GM03348 (cell line): Measurements from ENCODE around the gene SHTN1.

Experiments used
- DNase-seq: peaks from one replicate; pipeline ENCODE4 v3.0.0; 2012; ENCODE audit warnings: low spot score

The SHTN1 gene, protein sequence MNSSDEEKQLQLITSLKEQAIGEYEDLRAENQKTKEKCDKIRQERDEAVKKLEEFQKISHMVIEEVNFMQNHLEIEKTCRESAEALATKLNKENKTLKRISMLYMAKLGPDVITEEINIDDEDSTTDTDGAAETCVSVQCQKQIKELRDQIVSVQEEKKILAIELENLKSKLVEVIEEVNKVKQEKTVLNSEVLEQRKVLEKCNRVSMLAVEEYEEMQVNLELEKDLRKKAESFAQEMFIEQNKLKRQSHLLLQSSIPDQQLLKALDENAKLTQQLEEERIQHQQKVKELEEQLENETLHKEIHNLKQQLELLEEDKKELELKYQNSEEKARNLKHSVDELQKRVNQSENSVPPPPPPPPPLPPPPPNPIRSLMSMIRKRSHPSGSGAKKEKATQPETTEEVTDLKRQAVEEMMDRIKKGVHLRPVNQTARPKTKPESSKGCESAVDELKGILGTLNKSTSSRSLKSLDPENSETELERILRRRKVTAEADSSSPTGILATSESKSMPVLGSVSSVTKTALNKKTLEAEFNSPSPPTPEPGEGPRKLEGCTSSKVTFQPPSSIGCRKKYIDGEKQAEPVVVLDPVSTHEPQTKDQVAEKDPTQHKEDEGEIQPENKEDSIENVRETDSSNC

DNA sequence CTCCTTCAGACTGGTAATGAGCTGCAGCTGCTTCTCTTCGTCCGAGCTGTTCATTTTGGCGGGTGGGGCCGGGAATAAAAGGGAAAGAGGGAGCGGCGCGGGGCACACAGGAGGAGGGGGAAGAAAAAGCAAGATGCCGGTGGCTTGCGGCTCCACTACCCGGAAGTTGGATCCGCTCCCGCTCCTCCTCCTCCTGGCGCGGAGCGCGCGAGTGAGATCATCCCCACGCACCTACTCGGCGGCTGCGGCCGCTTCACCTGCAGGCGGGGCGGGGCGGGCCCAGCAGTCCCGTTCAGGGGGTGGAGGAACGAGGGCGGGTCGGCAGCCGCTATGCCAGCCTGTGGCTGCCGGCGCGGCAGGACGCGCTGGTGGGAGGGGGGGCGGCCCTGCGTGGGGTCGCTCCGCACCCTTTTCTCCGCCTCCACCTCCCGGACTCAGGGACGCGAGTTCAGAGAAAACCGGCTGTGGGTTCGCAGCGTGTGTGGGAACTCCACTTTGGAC is at the start of gene SHTN1:
SHTN1 (minus strand) TSS at position 162 of the 501 bp plus-strand sequence; CDS start at position 54, 108 bp downstream.
- peak; percentile 77 for DNase-seq

DNA sequence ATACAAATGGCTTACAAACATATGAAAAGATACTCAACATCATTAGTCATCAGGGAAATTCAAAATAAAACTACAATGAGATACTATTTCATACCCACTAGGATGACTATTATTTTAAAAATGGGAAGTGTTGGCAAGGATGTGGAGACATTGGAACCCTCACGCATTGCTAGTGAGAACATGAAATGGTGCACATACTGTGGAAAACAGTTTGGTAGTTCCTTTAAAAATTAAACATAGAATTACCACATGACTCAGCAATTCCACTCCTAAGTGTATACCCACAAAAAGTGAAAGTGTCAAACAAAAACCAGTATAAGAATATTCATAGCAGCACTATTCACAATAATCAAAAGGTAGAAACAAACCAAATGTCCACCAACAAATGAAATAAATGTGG is 48.5 kb upstream of the SHTN1 start:
- DNase-seq, result no peak

DNA sequence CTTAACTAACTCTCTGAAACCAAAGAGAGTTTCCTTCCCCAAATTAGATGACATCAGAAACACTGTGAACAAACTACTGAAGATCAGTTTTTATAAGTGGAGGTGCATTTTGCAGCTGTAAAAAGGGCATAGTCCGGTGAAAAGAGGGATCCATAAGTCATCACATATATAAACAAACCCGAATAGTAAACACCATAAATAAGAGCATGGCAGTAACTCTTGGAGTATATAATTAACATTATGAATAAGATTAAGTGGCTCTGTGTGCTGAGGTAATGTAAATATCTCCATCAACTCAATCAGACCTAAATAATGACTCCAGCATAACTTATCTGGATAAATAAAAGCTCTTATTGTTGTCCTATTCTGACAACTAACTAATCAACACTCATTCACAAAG is 43.0 kb upstream of the SHTN1 start:
- no peak for DNase-seq

DNA sequence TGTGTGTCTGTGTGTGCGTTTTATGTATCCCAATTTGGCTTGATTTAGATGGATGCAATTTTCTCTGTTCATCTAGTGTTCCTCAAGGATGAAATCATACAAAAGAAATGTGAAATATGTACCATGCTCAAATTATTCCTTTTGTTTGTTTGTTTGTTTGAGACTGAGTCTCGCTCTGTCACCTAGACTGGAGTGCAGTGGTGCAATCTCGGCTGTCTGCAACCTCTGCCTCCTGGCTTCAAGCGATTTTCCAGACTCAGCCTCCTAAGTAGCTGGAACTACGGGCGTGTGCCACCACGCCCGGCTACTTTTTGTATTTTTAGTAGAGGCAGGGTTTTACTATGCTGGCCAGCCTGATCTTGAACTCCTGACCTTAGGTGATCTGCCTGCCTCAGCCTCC is 11.3 kb upstream of the SHTN1 start:
- no peak for DNase-seq

DNA sequence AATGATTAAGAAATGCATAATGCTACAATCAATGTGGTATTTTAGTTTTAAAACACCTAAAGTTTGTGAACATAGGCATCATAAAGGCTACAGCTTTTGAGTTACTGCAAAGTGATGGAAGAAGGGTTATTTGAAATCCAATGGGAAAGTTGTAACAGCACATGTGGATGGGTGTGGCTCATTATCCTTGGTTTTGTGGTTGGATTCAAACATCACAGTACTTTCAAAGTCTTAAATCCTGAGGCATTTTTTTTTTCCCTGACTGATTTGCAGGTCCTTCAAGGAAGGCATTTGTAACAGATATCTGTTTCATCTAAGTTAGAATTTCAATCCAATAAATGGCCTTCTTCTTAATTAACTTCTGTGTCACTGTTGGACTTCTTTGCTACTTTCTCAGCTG is 9.8 kb upstream of the SHTN1 start:
- DNase-seq, result no peak

DNA sequence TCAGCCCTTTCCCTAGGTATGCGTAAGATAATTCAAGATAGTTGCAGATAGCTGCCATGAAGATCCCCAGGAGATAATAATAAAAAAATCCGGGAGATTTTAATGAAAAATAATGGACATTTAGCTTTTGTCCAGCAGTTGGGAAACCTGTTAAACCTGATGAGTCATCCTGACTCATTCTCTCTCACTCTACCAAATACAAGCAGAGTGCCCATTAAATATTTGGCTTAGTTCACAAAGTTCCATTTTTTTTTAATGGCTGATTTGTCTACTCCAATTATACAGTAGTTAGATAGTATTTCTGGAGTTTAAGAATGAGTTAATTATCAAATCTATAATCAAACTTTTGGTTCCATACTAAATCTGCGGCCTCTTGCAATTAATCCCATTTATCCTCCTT is 2.1 kb upstream of the SHTN1 start:
- DNase-seq, result peak; percentile 68

DNA sequence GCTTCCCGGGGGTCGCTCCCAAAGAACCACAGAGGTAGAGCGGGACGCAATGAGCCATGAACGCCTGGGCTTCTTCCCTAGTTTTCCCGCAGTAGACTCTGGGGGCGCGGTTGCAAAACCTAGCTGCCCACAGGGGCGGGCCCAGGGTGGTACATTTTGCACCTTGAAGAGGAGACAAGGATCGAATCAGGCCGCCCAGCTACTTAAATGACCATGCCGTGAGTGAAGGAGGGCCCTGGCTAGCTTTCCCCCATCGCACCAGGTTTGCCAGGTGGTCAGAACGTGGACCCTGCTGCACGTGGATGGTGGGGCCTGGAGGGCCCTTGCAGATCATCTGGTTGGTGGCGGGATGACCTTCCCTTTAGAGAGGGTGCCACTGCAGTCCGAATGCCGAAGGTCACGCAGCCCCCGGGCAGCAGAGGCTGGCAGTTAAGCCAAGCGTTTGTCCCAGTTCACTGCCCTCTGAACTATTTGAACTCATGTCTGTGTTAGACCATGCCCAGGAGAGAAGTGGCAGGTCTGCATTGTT is 604 bp upstream of the SHTN1 start:
- DNase-seq, result no peak

DNA sequence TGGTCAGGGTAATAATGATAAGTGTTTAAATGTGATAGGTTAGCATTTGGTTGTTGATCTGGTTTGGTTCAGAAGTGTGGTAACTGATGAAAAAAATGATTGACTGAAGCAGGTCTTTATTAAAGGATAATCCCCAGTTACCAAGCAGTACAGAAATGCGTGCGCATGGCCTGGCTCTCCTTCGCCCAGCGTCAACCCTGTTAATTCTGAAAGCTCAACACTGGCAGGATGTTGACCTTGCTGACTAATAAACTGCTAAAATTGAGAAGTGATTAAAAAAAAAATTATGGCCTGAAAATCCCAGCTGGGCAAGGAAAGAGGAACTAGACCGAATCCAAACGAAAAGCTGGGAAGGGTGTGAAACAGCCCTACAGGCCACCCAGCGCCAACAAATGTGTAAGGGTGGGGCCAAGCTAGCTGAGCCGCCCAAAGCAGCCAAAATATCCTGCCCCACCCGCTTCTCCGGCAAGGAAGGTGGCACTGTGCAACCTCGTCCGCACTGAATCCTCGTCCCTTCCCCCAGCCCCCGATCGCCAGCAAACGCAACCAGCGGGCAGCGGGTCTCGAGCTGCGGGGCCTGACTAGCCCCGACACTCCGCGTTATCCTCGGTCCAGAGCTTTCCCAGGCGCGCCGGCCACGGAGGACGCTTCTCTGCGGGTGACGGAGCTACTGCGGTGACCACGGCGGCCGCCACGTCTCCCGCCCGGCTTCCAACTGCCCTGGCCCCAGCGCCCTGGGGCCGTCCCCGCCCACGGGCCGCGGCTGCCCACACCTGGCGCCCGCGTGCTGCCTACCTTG is 561 bp downstream of the SHTN1 start:
- peak; percentile 79 for DNase-seq

DNA sequence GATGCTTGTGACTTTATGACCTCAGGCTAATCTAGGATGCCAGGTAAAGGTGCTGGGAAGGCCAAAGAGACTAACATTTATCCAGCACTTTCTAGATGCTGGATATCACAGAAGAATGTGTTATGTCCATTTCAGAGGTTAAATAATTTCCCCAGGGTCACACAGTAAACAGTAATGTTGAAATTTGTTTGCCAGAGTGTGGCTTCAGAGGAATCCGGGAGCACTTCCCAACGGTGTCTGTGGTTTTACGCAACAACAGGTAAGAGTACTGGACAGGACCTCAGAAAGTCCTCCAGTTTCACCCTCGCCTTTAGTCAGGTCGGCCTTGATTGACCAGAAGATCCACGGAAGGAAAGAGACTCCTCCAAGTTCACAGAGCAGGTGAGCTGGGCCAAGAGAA is 1.7 kb downstream of the SHTN1 start:
- no peak for DNase-seq

DNA sequence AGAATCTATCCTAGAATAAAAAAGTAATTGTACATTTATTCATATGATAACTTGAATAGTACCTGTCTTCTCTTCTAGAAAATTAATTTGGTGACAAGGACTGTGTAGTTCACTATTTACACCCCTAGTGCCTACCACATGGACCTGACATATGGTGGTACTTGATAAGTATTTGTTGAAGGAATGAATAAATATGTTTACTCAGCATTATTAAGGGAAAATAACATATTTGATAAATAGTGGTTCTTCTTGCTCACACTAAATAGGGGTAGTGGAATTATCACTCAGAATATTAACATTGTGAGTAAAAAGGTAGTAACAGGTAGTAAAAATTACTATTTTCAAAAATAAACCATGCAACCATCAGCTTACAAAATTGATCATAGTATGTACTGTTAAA is 2.8 kb downstream of the SHTN1 start:
- DNase-seq, result no peak

DNA sequence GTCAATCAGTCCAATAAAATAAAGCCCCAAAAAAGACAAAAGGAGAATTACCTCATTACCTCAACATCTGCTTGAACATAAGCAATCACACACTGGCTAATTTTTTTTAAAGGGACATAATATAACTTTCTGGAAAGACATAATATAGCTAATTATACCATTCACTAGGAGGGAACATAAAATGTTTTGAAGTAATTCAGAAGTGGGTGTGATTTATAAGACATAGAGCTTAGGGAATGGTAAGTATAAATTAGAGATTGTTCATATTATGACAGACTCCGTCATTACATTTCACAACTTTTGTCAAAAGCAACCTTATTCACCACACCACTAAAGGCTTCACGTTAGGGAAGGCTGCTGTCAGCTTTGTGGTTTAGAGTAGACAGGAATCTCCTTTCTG is 3.8 kb downstream of the SHTN1 start:
- DNase-seq, result no peak

DNA sequence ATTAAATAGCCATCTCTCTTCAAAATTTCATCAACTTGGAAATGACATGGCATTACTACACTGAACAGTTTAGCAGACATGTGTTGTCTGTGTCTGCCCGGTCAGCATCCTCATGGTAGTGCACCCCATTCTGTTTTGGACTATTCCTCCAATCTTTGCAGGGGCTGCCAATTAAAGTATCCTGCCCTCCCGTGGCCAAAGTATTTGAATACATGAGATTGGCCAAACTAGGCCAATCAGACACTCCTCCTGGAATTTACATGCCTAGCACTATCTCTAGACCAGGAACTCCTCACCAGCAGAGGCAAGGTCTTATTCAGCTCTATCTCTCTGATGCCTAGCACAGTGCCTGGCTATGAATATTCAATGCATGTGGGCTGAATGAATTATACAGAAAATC is 4.4 kb downstream of the SHTN1 start:
- DNase-seq, result no peak

DNA sequence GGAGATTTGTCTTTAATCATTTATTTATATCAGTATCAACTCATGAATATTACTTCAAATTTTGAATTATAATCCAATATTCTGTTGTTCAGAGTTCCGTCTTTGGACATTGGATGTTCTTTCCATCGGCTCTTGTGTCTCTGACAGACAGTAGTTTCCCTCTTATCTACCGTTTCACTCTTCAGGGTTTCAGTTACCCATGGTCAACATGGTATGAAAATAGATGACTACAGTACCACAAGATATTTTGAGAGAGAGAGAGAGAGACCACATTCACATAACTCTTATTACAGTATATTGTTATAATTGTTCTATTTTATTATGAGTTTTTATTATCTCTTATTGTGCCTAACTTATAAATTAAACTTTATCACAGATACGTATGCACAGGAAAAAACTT is 6.8 kb downstream of the SHTN1 start:
- DNase-seq, result no peak

DNA sequence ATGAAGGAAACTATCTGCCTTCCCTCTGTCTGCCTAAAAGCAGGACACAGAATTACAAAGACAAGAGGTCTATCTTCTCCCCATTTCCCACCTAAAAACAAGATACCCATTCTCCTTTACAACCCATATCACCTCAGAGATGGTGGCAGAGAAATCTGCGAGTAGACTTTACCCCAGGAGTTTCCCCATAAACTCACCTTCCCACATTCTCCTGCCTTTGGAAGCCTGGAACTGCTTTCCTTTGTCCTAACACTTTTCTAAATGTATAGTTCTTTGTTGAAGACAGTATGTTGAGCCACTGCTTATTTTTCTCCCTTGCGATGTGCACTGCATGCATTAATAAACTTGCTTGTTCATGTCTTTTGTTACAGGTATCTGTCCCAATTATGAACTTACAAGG is 8.0 kb downstream of the SHTN1 start:
- DNase-seq, result no peak

DNA sequence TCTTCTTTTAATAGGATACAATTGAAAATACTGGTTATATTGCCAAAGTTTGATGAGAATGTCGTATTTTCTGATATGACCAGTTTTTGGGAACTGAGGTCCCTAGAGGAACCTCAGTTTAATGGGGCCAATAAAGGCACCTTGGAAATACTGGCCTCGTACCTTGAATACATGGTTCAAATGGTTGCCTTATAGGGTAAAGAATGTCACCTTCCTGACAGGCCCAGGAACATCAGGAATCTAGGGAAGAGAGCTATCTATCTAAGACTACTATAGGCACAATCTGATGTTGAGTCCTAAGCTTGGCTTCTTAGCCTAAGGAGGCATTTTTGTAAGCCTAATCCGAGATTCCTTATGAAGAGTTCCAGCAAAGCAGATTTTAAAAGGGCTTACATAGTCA is 9.3 kb downstream of the SHTN1 start:
- DNase-seq, result no peak

DNA sequence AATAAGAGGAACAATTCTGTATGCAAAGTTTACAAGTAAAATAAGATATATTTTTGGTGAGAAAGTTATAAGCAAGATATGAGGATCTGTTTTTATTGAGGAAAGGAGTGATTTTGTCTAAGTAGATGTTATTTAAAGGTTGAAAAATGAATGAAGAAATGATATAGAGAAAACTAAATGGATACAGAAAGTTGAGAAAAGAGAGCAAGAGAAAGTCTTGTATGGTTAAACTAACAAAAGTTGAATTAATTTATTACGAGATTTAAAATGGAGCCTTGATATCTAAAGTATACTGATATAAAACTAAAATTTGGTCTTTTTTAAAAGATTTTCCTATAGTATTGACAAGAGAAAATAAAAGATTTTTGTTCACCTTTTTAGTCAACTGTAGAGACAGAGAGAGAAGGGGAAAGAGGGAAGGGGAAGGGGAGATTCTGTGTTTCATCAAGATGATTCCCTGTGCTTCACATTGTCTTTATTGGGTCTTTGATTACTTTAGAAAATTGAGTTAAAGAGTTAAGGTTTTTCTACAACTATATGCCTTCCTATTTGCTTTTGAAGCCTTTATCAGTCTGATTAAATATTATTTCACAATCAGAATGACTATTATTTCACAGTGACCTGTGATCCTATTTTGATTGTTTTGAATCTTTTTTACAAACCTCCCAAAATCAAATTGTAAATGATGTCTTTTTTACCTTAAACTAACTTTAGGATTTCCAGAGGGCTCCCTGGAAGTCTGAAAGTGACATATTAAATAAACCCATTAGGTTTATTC is 10.7 kb downstream of the SHTN1 start:
- no peak for DNase-seq

DNA sequence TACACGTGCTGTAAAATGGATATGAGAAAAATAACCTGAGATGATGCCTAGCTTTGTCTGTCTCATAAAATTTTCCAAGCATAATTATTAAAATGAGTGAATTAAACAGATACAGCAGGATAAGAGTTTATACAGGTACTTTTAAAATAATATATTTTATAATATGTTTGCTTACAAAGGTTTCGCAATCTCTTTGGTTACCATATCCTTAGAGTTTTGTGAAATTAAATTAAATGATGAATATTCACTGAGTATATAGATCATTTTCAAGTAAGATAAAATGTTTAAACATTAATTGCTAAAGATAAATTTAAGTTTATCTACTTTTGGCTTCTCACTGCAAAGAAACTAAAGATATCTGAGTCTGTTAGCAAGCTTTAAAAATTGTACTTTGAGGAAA is 11.4 kb downstream of the SHTN1 start:
- DNase-seq, result no peak

DNA sequence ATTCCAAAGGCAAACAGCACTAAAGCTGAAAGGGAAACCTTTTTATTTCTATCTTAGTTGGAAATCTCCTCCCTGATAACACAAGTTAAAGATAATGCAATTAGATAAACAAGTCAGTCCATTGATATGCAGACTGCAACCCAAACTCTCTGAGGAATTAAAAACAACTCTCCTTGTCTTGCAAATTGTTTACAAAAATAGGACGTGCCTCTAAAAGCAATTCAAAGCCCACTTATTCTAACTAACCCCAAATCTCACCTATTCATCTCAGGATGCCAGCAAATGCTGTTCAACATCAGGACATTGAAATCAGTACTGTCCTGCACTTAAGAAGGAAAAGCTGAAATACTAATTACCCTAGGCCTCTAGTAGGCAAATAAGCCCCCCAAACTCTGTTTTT is 12.8 kb downstream of the SHTN1 start:
- no peak for DNase-seq

DNA sequence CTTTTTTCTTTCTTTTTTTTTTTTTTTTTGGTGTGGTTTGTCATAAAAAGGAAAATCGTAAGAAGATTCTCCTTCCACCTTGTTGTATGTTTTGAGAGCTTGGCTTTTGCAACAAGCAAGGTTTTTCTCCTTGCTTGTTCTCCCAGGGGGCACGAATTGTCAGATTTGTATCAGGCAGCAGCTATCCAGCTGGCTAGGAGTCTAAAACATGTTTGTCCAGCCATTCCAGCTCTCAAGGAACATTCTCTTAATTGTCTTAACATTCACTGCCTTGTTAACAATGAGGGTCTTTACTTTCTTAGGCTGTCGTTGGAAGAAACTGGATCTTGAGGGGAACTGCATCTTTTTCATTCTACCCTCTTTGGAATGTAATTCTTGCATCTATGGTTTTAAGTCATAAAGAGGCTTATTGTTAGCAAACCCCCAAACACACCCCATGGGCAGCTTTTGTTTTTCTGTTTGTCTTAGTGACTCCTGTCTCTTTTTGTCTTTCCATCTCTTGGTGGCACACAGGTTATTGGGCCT is 14.6 kb downstream of the SHTN1 start:
- no peak for DNase-seq

DNA sequence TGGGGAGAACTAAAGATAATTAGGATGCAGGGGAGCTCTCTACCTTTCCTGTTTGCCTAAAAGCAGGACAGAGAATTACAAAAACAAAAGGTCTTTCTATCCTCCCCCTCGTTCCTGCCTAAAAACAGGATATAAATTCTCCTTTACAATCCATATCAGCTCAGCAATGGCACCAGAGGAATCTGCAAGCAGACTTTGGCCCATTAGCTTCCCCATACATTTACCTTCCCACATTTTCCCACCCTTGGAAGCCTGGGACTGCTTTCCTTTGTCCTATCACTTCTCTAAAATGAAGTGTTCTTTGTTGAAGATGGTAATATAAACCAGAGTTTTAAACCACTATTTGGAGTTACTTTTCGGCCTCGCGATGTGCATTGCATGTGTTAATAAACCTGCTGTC is 15.5 kb downstream of the SHTN1 start:
- DNase-seq, result no peak

DNA sequence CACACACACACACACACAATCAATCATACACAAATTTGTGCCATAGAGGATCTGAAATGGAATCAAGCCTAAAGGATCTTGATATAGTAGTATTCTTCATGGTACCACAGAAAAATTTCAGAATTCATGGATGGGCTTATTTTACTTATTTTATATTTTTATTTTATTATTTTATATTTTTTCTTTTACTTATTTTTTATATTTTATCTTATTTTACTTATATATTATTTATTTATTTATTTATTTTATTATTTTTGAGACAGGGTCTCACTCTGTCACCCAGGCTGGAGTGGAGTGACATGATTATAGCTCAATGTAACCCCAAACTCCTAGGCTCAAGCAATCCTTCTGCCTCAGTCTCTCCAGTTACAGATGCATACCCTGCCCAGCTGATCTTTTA is 16.7 kb downstream of the SHTN1 start:
- no peak for DNase-seq

DNA sequence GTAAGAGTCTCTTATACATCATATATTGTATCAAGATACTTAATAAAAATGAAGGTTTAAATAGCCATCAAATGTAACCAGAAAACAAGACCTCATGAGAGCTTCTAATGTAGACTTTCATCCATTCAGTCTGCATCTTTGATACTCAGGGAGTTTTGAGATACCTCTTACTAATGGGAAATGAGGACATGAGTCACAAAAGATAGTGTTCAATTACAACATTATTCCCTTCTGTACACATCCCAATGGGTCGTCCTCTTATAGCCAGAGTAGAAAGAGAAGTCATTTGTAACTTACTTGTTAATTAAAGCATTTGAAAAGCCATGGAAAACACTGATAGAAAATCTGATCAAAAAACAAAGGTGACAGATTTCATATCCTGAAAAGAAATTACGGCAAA is 19.4 kb downstream of the SHTN1 start:
- DNase-seq, result no peak
